HG02973 (cell line): ENCODE measurements around the gene APBA1.

Source experiments
- ATAC-seq: cut with Tn5 transposase; IDR thresholded peaks from one replicate; pipeline ENCODE4 v1.9.1; 2021; ENCODE audit warnings: moderate library complexity; ENCODE audit not compliant: unreplicated experiment

Gene APBA1

DNA sequence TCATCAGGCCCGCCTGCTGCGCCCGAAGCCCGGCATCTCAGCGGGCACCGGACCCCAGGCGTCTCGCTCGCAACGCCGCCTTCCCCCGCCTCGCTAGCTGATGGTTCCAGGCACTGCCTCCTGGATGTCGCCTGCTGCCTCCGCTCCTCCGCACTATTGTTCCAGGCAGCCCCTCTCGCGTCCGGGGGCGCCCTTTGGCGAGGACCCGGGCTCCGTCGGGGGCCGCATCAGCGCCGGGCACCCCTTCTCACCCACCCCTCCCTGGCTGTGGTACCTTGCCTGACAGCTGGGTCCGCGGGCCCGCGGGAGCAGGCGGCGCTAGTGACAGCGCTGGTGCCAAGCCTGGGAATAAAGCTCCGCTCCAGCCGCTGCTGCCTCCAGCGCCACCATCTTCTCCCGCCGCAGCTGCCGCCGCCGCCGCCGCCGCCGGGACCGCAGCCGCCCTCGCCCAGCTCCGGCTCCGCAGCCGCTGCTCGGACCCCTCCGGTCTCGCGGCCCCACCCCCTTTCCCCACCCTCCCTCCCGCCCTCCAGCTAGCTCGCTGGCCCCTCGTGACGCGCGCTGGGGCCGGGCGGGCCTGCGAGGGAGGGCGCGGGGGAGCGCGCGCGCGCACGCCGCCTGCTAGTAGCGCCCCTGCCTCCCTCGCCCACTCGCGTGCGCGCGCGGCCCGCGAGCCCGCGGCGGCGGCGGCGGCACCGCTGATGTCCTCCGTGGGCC lies at the start of gene APBA1:
TSS of gene APBA1 (minus strand) at position 493 of the 717 bp plus-strand sequence.
- peak; percentile 30 for ATAC-seq

DNA sequence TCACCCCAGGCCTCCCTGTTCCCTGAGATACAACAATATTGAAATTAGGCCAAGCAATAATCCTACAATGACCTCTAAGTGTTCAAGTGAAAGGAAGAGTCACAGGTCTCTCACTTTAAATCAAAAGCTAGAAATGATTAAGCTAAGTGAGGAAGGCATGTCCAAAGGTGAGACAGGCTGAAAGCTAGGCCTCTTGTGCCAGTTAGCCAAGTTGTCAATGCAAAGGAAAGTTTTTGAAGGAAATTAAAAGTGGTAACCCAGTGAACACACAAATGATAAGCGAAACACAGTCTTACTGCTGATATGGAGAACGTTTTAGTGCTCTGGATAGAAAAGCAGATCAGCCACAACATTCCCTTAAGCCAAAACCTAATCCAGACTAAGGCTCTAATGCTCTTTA lies 47.8 kb upstream of the APBA1 start:
- ATAC-seq, result no peak

DNA sequence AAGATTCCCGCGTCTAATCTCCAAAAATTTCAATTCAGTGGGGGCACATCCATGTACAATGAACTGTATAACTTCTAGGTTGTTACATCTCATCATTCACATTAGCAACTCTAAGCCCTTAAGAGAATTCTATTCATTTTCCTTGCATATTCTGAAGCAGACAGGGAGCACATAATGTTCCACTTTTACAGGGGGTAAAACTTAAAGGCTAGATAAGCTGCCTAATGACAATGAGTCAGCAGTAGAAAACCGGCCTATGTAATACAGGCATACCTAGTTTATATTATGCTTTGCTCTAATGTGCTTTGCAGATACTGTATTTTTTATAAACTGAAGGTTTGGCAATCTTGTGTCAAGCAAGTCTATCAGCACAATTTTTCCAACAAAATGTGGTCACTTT lies 47.2 kb upstream of the APBA1 start:
- ATAC-seq, result no peak

DNA sequence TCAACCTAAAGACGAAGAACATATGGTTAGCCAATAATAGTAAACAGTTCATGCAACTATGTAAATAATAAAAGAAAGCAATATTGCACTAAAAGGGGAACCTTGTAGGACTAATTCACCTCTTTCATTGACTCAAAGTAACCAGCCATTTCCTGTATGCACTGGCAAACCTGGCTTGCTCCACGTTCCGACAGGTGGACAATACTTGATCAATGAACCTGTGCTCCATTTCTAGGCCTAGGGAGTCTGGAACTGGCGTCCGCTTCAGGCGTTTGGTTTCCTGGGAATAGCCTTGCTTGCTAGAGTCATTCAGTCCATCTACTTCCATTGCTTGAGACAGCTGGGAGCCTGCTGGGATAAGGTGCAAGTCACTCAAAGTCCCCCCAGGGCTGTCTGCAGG lies 46.0 kb upstream of the APBA1 start:
- no peak for ATAC-seq

- no peak for ATAC-seq
These were observed 43.7 kb upstream of the APBA1 start for GRCh38 chr9:69715825-69716224.

DNA sequence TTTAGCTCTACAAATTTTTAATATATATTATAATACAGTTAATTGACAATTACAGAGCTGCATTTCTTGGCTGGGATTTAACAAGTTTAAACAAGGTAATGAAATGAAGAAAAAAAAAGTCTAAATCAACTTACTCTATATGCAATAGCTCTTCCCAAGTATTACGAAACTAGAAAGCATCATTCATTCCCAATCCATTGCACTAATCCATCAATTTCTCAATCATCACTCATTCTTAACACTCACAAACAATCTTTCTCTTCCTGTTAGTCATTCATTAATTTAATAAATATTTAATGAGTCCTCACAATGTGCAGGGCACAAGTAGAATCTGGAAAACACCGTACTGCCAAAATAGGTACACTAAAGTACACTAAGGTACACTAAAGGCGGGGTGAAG lies 42.9 kb upstream of the APBA1 start:
- no peak for ATAC-seq

DNA sequence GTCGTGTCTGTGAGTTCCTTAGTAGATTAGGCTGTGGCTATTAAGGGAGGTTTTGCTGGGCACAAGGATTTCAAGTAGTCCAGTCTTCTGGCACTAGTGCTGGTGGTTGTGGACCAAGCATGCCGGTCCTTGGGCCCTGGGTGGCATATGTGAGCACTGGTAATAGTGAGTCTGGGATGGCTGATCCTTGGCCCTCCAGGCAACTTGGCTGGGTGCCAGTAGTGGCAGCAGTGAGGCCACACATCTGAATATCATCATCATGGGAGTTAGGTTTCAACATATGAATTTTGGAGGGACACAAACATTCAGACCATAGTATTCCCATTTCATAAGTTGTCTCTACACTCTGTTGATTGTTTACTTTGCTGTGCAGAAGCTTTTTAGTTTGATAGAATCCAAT lies 25.3 kb upstream of the APBA1 start:
- no peak for ATAC-seq

DNA sequence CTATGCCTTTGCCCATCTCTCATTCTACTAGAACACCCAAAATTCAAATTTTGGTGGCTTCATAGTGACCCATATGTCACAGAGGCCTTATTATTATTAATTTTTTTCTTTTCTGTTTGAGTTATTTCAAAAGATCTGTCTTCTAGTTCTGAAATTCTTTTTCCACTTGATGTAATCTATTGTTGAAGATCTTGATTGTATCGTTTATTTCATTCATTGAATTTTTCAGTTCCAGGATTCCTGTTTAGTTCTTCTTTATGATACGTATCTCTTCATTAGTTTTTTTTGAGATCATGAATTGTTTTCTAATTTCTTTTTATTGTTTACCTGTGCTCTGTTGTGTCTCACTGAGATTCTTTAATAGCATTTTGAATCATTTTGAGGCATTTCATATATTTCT lies 24.6 kb upstream of the APBA1 start:
- no peak for ATAC-seq

DNA sequence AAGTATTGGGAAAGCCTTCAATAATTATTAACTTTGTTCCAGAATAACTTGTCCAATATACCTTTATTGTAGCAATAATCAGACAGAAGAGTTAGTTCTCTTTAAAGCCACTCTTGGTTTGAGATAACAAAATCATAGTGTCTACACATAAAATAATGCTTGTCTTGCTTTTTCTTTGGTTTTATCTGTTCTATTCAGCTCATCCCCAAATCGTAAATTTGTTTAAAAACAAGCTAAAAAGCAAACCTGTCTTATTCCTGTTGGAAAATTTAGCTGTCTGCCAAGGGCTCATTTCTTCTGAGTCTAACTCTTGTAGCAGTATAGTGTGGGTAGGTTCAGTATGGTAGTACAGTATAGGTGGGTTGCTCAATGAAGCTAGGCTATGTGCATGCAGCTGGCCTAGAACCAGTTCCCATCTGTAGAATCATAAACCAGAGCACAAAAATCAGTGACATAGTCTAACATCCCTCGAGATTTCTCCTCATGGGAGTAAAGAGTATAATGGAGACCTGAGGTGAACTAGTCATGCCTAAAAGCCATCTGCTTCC lies 17.9 kb upstream of the APBA1 start:
- ATAC-seq, result no peak

DNA sequence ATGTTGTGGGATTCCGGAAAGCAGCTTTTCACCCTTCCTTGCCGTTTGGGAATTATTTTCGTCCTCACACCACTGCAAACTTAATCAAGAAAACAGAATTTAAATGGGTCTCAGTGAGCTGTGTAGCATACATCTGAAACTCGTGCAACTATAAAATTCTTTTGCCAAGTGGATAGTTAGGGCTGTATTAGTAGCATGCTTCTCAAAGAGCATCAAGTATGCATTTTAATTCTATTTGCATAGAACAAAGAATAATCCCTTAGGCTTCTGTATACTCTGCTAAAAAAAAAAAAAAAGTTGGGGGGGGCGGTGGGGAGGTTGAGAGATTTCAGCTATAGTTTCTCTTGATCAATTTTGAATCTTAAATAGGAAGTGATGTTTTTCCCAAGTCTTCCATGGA lies 11.8 kb upstream of the APBA1 start:
- ATAC-seq, result no peak

DNA sequence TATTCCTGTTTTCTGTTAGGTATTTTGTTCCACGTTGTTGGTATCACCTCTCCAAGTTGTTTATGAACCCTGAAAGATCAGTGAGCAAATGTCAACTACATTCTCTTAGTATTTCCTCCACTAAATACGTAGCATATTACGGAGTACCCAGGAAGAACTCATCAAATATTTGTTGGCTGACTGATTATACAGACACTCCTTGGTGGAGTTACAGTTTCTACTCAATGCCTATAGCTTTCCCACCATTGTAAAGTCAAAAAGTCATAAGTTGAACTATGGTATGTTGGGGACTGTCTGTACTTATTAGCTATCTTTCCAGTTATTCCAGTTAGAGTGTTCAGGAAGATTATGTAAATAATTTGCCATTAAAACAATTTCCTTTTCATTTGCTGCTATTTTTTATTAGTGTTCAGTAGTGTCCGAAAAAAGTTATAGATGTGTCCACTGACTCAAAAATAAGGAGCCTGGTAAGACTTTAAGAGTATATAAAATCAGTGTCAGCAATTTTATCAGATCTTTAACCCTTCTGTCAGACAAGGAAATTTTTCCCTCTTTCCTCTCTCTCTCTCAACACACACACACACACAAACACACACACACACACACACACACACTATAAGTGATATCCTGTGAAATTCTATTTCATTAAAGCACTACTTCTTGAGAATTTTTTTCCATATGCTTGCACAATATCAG lies 6.8 kb upstream of the APBA1 start:
- no peak for ATAC-seq

- no peak for ATAC-seq
These were observed 5.8 kb upstream of the APBA1 start for GRCh38 chr9:69677931-69678330.

DNA sequence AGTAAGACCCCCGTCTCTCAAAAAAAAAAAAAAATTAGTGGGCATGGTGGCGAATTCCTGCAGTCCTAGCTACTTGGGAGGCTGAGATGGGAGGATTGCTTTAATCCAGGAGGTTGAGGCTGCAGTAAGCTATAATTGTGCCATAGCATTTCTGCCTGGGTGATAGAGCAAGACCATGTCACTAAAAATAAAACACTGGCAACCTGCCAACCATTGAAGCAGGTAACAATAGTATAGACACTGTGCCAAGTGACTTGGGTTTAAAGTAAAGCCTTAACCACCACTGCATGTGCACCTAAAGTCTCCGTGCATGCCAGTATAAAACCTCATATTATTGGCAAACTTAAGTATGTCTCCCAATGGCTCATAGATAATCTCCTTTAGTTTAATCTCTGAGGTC lies 3.4 kb upstream of the APBA1 start:
- no peak for ATAC-seq

GRCh38 chr9:69674716-69675438 lies 2.7 kb upstream of the APBA1 start:
- ATAC-seq, result no peak

DNA sequence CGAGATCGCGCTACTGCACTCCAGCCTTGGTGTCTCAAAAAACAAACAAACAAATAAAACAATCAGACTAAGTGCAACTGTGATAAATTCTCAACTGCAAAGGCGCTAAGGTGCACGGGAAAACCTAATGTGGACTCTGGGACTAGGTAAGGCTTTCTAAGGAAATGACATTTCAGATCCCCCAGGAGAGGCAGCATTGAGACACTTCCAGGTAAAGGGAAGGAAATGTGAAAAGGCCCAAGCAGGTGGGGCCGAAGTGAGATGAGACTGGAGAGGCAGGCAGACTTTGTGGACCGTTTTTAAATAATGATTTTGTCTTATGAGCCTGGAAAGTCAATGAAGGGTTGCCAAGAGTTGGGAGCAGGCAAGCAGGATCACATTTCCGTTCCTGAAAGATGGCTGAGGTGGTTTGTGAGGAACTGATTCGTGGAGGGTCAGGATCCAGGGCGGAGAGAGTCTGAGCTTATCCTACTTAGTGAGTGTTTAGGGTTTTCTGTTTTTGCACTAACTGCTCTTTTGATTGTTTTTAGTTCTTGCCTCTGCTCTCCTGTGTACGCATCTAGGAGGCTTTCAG lies 2.0 kb upstream of the APBA1 start:
- ATAC-seq, result no peak

- no peak for ATAC-seq
These were observed 1.1 kb upstream of the APBA1 start for GRCh38 chr9:69673311-69673640.

DNA sequence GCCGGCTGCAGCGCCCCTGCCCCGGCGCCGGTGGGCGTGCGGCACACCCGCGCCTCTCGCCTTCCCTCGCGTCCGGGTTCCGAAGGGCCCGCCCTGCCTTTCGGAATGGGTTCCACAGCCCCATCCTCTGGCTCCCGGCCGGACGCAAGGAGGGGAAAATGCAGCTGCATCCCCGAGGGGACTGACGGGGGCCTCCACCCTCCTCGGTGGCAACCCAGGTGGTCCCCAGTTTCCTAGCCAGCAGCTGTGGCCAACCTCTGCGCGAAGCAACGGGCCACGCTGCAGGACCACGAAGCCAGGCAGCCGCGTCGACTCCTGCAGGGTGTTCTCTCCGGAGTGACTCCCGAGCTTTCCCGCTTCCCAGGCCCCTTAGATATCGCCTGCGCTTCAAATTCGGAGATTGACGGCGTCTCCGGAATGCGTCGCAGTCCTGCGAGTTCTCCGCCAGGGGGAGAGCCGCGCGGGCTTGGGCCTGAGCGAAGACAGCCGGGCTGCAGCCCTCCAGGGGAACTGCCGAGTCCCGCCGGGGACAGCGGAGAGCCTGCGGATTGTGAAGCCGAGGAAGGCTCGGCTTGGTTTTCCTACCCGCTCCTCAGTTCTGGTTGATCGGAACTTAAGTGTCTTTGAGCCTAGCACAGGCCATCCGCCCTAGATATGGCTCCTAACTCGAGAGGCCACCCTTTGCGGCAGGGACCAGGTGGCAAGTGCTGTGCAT lies 582 bp upstream of the APBA1 start:
- peak; percentile 94 for ATAC-seq

DNA sequence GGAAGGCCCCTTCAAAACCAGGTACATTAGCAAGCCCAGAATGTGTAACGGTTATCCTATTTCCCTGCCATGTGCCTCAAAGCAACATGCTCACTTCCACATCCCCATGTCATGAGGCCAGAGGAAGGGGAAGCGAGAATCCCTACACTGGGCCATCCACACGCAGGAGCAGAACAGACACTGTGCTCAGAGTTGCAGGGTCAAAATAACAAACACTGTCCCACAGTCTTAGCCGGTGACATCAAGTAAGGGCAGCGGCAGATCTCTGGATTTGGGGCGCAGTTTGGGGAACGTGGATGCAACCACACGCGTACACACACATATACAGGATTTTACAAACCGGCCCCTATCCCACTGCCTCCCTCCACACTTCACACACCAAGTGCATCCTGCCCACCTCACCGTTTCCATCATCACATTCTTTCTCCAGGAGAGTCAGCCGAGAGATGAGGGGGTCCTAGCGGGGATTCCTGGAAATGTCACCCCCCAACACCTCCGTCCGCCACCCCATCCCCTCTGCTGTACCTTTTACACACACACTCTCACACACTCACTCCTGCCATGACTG lies 776 bp downstream of the APBA1 start:
- no peak for ATAC-seq

- no peak for ATAC-seq
These were observed 4.9 kb downstream of the APBA1 start for GRCh38 chr9:69667306-69667705.

DNA sequence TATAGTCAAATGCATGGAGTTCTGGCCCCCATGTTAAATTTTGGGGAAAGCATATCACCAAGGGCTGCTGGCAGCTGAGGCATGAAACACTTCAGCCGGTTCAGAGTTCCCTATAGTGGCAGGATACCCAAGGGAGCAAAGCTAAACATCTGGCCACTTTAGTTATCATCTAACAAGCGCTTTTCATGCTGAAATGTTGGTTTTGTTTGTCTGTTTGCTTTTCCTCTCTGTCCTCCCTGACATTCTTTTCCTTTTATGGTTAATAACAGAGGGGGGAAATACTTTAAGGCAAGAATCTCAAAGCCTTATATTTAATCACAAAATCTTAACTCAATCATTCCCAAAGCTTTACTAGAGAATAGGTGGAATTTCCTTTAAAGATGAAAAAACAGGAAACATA lies 11.9 kb downstream of the APBA1 start:
- no peak for ATAC-seq
